Stimulated activated CD8-positive, alpha-beta memory T cell treated with anti-CD3 and anti-CD28 coated beads, Interleukin-15, amount 100 ng/mL, for 24 hours (primary cell): ENCODE data around the gene HEXIM2.
"Not testable (repeated sequence)": the region's sequence is repeated elsewhere in the genome, so short reads cannot be mapped to it uniquely, and the experiment has no call there.

Experiments used
- DNase-seq: peaks from one replicate; pipeline ENCODE4 v3.0.0-alpha.2; 2020; ENCODE audit warnings: low read depth

The HEXIM2 gene, protein sequence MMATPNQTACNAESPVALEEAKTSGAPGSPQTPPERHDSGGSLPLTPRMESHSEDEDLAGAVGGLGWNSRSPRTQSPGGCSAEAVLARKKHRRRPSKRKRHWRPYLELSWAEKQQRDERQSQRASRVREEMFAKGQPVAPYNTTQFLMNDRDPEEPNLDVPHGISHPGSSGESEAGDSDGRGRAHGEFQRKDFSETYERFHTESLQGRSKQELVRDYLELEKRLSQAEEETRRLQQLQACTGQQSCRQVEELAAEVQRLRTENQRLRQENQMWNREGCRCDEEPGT

DNA sequence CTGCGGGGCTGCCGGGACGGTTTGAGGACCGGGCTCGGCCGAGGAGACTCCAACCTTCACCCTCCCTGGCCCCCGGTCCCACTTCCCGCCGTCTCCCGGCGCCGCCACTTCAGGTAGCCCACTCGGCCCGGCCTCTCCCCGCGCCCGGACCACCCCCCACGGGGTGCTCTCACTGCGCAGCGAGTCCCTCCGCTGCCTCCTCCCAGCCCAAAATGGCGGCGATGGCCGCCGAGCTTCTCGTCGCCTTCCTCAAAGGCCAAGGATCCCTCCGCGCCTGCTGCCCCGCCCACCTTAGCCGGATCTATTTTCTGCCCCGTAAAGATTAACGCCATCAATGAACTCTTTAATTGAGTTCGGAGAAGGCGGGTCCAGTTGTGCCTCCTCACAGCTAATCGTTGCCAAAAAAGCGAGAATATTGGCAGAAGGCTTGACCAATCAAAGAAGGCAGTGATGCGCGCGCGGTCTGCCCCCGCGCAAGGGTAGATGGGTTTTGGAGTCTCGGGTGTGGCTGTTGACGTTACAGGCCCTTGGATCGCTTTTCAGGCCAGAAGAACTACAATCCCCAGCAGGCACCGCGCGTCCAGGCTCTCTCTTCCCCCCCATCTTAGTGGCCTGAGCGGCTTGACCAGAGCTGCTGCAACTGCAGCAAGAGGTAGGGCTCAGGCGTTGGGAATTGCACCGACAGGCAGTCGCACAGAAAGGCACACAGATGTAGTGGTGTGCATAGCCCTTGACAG, at the start of gene HEXIM2:
TSS of gene HEXIM2 (plus strand) at position 588 of the 737 bp plus-strand sequence. CDS start 919 bp downstream, outside the sequence.
- peak; percentile 92 for DNase-seq

DNA sequence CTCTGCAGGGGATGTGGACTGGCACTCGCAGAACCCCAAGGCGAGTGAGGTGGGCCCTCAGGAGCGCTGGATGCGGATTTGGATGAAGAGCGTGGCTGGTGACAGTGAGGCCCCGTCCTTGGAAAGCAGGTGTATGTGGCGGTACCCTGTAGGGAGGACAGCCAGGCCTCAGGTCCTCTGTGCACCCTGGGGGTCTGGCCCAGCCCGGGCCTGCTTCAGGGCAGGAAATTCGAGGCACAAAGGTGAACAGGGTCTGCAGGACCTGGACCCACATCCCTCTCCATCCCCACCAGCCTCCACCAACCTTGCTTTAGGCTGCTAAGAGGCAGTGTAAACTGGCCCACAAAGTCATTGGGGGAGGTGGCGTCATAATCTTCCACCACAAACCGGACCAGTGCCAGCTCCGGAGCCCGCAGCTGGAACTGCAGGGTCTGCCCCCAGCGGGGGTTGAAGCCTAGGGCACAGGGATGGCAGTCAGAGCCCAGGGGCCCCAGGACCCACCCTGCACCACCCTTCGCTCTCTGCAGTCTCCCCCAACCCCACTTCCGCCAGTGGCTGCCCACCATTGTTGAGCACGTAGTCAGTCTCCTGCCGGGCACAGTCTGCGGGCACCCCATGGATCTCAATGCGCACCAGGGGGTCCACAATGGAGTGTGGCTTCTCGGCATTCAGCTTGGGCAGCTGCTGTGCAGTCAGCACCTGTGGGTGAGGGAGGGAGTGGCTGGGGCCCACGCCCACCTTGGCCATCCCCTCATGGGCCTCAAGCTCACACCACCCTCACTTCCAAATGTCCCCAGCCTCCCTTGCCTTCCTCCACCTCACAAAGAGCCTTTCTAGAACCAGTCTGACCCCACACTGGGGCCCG, 48.9 kb upstream of the HEXIM2 start:
- no peak for DNase-seq

DNA sequence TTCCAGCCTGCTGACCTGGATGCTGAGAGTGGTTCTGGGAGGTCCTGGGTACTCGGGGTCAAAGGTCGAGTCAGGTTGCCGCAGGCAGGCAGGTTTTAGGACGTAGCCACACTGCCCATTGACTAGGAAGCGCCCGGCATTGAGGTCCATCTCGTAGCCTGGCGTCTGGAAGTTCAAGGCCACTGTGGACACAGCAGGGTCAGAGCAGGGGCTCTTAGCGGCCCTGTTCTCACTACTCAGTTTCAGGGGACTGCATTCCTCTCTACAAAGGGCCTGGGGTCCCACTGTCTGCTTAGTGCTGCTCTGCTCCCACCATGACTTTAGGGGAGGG, 48.3 kb upstream of the HEXIM2 start:
- no peak for DNase-seq

GRCh38 chr17:45114117-45114932, 47.4 kb upstream of the HEXIM2 start:
- no peak for DNase-seq

DNA sequence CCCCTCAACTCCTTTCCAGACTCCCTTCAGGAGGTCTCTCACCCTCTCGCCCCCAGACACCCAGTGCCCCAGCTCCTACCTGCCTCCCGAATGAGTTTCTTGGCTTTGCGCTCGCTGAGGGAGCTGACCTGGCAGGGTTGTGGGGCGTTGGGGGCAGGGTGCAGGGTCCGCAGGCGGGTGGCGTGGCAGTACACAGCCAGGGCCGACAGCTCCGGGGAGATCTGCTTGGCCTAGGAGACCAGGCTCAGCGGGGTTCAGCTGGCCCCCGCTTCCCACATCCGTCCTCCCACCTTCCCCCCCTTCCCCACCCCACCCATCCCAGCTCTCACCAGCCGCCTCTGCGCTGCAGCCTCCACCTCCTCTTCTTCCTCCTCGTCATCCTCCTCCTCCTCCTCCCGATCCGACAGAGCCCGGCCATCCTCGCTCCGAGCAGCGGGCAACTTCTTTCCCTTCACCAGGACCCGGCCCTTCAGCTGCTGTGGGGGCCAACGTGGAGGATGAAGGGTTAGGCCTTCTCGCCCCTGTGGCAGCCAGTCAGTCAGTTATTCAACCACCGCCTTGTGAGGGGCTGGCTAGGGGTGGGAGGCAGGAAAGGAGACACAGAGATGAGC, 46.6 kb upstream of the HEXIM2 start:
- no peak for DNase-seq

GRCh38 chr17:45115871-45116270, 45.8 kb upstream of the HEXIM2 start:
- DNase-seq, result no peak

GRCh38 chr17:45116434-45117016, 45.1 kb upstream of the HEXIM2 start:
- no peak for DNase-seq

GRCh38 chr17:45117334-45117733, 44.3 kb upstream of the HEXIM2 start:
- DNase-seq, result no peak

- no peak for DNase-seq
These were observed 43.6 kb upstream of the HEXIM2 start for GRCh38 chr17:45117848-45118646.

- DNase-seq, result no peak
These were observed 43.0 kb upstream of the HEXIM2 start for GRCh38 chr17:45118691-45119090.

GRCh38 chr17:45119964-45120363, 41.7 kb upstream of the HEXIM2 start:
- no peak for DNase-seq

DNA sequence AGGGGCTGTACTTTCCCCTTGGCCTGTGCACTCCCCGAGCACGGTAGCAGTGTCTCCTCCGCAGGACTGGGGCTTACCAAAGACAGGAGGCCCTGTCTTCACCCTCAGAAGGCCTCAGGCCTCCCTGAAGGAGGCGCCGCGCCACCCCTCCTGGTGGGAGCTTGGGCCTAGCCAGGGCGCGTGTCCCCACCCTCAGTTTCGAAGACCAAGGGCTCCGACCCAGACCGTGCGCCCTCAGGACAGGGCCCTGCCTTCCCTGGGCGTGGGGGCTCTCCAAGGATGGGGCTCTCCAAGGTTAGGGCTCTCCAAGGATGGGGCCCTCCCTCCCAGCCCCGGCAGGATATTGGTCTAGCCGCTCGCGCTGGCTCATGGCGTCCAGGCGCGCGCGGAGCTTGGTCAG, 41.1 kb upstream of the HEXIM2 start:
- DNase-seq, result no peak

- DNase-seq, result no peak
These were observed 40.6 kb upstream of the HEXIM2 start for GRCh38 chr17:45121055-45121454.

GRCh38 chr17:45123076-45123770, 38.5 kb upstream of the HEXIM2 start:
- DNase-seq, result no peak

DNA sequence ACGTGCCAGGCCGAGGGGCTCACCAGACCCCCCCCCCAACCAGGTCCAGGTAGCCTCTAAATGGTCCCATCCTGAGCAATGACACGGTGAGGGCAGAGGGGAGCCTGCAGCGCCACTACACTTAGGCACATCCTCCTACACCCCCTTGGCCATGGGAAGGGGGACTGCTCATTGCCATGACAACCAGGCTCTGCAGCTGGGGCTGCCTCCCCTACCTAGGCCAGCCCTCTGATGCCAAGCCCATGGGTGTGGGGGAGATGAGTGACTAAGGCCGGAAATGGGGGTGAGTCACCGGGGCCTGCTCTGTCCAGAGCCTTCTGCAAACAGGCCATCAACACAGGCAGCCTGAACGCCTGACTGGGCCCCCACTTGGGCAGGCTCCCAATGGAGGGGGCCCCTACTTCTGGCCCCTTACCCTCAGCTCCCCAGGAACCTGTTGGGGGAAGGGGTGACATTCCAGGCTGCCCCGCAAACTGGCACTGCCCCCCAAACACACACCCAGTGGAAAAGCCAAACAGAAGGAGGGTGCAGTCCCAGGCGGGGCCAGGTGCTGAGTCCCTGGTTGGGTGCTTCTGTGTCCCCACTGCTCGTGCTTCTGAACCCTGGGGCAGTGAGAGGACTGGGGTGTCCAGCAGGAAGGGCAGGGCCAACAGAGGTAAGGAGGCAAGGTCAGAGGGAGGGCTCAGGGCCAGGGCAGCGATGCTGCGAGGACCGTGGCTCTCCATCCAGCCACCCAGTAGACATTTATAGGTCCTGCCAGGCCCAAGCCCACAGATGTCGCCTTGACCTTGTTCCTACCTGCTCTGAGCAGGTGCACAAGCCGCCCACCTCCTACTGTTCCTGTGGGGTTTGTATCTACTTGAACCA, 37.5 kb upstream of the HEXIM2 start:
- DNase-seq, result no peak

- DNase-seq, result not testable (repeated sequence)
These were observed 36.9 kb upstream of the HEXIM2 start for GRCh38 chr17:45124797-45125122.

DNA sequence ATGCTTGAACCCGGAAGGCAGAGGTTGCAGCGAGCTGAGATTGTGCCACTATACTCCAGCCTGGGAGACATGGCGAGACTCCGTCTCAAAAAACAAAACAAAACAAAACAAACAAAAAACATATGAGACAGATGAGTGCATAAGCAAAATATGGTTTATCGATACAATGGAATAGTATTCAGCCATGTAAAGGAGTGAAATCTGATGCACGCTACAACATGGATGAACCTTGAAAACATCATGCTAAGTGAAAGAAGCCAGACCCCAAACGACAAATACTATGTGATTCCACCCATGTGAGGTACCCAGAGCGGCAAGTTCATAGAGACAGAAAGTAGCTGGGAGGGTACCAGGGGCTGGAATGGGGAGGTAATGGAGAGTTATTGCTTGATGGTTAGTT, 36.2 kb upstream of the HEXIM2 start:
- no peak for DNase-seq

- no peak for DNase-seq
These were observed 34.5 kb upstream of the HEXIM2 start for GRCh38 chr17:45127207-45127547.
